GM18873 (cell line): ENCODE measurements around the gene NCAM1.

Experiments
- ATAC-seq: cut with Tn5 transposase; IDR thresholded peaks from one replicate; pipeline ENCODE4 v1.9.1; 2021; ENCODE audit warnings: mild to moderate bottlenecking, moderate library complexity, moderate number of reproducible peaks; ENCODE audit not compliant: unreplicated experiment, low FRiP score

NCAM1 gene

GRCh38 chr11:112967082-112967481 lies 5.9 kb downstream of the NCAM1 start:
- no peak for ATAC-seq

- no peak for ATAC-seq
Measured at GRCh38 chr11:112968941-112969713, 7.9 kb downstream of the NCAM1 start.

- no peak for ATAC-seq
Measured at GRCh38 chr11:112971195-112971594, 10.0 kb downstream of the NCAM1 start.

- no peak for ATAC-seq
Measured at GRCh38 chr11:112971827-112972226, 10.6 kb downstream of the NCAM1 start.

- ATAC-seq = no peak
Measured at GRCh38 chr11:112972399-112973145, 11.4 kb downstream of the NCAM1 start.

- ATAC-seq = no peak
Measured at GRCh38 chr11:112975051-112975450, 13.8 kb downstream of the NCAM1 start.

GRCh38 chr11:112975493-112975892 lies 14.3 kb downstream of the NCAM1 start:
- ATAC-seq = no peak

GRCh38 chr11:112977755-112978154 lies 16.5 kb downstream of the NCAM1 start:
- ATAC-seq = no peak

GRCh38 chr11:112983887-112984286 lies 22.7 kb downstream of the NCAM1 start:
- ATAC-seq = no peak

GRCh38 chr11:112989198-112989597 lies 28.0 kb downstream of the NCAM1 start:
- no peak for ATAC-seq

- no peak for ATAC-seq
Measured at GRCh38 chr11:112993808-112994207, 32.6 kb downstream of the NCAM1 start.

GRCh38 chr11:112995423-112996090 lies 34.3 kb downstream of the NCAM1 start:
- no peak for ATAC-seq

- no peak for ATAC-seq
Measured at GRCh38 chr11:112996994-112997393, 35.8 kb downstream of the NCAM1 start.

GRCh38 chr11:112997857-112998466 lies 36.7 kb downstream of the NCAM1 start:
- ATAC-seq = no peak

- ATAC-seq = no peak
Measured at GRCh38 chr11:112999520-112999919, 38.3 kb downstream of the NCAM1 start.

- ATAC-seq = no peak
Measured at GRCh38 chr11:113001709-113002108, 40.5 kb downstream of the NCAM1 start.

GRCh38 chr11:113006896-113007445 lies 45.8 kb downstream of the NCAM1 start:
- ATAC-seq = no peak

- ATAC-seq = no peak
Measured at GRCh38 chr11:113014262-113015097, 53.3 kb downstream of the NCAM1 start.

GRCh38 chr11:113015098-113015455 lies 53.9 kb downstream of the NCAM1 start:
- ATAC-seq = no peak

GRCh38 chr11:113016905-113017304 lies 55.7 kb downstream of the NCAM1 start:
- ATAC-seq = no peak
